ENCODE measurements around the gene NCOA5. TPM values are rescaled to one million over a fixed set of nuclear protein-coding genes. Genes with fewer than 3 reads are reported as not detected.

Gene NCOA5
- total and polyA plus RNA-seq, 2 experiments from 2014 or later, result 8.4 to 22.8 TPM

- TF ChIP-seq ZNF462 (CRISPR knock-in tag; IDR thresholded peaks at IDR 0.05) (no peak), NANOG (IDR thresholded peaks at IDR 0.05; ENCODE audit: borderline replicate concordance) (no peak), ETS1 (IDR thresholded peaks at IDR 0.05) (no peak), CREB1 (CRISPR knock-in tag; IDR thresholded peaks at IDR 0.05; ENCODE audit: low read depth) (no peak), EZH2 (IDR thresholded peaks at IDR 0.05; ENCODE audit: low read depth, unreplicated experiment) (no peak)
Measured at GRCh38 chr20:46036370-46036769, 53.4 kb downstream of the NCOA5 start (continued).

- Histone ChIP-seq H3K36me3 (ENCODE audit: insufficient read depth) (no peaks in the 10 kb centered on the region), H3K4me1 (ENCODE audit: insufficient read depth) (peaks cover 20% of the 10 kb centered on the region), H3K27me3 (ENCODE audit: insufficient read depth) (peaks cover 68% of the 10 kb centered on the region), H3K79me2 (replicated peaks; ENCODE audit: insufficient read depth) (no peaks in the 10 kb centered on the region), H3K9me2 (ENCODE audit: insufficient read depth) (no peaks in the 10 kb centered on the region), H3K4me3 (no peak overlapping the region), H2AFZ (no peak overlapping the region), H3F3A (replicated peaks; ENCODE audit: low read depth) (peaks cover 4% of the 10 kb centered on the region), H3K4me2 (no peak overlapping the region), H3K27ac (ENCODE audit: low read depth) (no peak overlapping the region), H4K20me1 (replicated peaks; ENCODE audit: insufficient read depth) (peaks cover 5% of the 10 kb centered on the region; the same call in 1 of the 2 replicates)
- Mint-ChIP-seq H3K4me3 (no peak overlapping the region), H3K4me1 (peaks cover 9% of the 10 kb centered on the region), H3K9me3 (no peaks in the 10 kb centered on the region), H3K27me3 (ENCODE audit: insufficient read depth, low read depth, poor library complexity) (peaks cover 57% of the 10 kb centered on the region), H3K27ac (no peak overlapping the region), H3K36me3 (ENCODE audit: low read depth) (no peaks in the 10 kb centered on the region)
- DNase-seq (ENCODE audit: low spot score) (no peak), ATAC-seq (no peak)
- TF ChIP-seq ZNF331 (CRISPR knock-in tag; IDR thresholded peaks at IDR 0.05; ENCODE audit: low read depth), result no peak
- no peak for TF ChIP-seq REST (IDR thresholded peaks at IDR 0.05; ENCODE audit: unreplicated experiment)
- TF ChIP-seq EZH2 (IDR thresholded peaks at IDR 0.05; ENCODE audit: low read depth, unreplicated experiment), result no peak
Measured at GRCh38 chr20:46035713-46036112, 54.0 kb downstream of the NCOA5 start.
